A549 treated with AZD9567 at 1 μM for 4 hours (cell line): ENCODE measurements around the gene DIPK1A. TPM values are rescaled to one million over a fixed set of nuclear protein-coding genes. Genes with fewer than 3 reads are reported as not detected.

ENCODE experiments used
- total RNA-seq: library from RNA; stranded (reverse); fragments of 200-300 nt; extraction: Qiagen RNA extraction; gene quantifications from 5 replicates; pipeline ENCODE4 v1.2.3, GENCODE V29; 2022; ENCODE audit not compliant: insufficient read depth

Gene DIPK1A
- 6.8 to 14.0 TPM (median 8.5 TPM) in 5 replicates for total RNA-seq

DNA sequence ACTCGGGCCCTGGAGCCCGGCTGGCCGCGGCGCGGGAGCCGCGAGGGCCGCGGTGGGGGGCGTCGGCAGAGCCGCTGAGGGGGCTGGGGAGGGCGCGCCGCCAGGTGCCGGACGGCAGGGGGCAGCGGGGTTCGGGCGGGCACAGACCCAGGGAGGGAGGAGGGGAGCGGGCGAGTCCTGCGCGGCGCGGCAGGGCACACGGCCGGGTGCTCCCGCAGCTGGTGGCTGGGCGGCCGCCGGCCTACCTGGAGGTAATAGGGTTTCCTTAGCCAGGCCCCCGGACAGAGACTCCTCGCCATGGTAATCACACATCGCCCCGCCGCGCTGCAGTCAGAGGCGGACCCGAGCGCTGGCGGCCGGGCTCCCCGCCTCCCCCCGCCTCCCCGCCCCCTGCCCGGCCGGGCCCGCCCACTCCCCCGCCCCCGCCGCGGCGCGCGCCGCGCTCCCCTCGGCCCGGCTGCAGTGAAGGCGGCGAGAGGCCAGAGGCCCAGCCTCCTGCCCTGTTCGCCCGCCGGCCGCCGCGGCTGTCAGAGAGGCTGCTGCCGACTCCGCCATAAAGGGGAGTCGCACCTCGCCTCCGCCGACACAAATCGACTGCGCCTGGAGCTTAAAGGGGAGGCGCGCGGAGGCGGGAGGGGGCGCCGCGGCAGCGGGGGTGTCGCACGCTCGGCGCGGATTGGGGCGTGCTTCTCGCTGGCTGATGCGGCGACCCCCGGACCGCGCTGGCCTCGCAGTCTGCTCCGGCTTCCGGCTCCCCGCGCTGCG, at the start of gene DIPK1A:
Gene DIPK1A, minus strand, starts transcription at position 332 of the 765 bp plus-strand sequence. Its CDS starts 33 bp downstream, at position 299.

DNA sequence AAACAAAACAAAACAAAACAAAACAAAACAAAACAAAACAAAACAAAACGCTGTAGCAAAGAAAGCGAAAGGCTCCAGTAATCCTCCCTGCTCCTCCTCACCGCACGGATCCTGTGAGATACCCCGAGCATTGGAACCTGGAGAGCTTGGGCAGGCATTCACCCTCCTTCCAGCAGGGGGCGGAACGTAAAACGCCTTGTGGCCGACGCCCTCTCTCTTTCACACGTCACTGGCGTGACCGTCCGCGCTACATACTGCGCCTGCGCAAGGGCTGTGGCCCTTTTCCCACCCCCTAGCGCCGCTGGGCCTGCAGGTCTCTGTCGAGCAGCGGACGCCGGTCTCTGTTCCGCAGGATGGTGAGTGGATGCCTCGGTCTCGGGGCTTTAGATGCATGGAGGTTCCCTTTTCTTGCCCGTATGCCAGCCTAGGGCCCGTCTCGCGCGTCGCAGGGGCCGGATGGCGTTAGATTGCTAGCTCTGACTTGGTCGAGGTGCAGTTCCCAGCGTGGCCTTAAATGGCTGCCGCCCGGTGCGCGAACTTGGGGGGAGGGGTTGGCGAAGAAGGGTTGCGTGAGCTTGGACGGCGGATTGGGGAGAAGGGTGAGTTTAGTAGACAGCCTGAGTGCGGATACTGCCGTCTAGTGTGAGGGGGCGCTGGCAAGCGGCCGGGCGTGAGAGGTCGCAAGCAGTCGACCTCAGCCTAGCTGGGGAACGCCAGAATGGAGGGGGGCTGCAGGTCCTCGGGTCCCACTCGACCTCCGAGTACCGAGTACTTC, 129.3 kb downstream of the DIPK1A start, which contains the start of gene RPL5:
Gene RPL5, plus strand, starts transcription at position 279 of the 775 bp plus-strand sequence. Its CDS starts 75 bp downstream, at position 354.

Other genes starting within 250 kb of the DIPK1A start
- 5.3 to 11.7 TPM (median 6.0 TPM) in 5 replicates for gene EVI5, start 176.4 kb downstream of the DIPK1A start, total RNA-seq
- 1,075 to 1,177 TPM (median 1,166 TPM) in 5 replicates for gene RPL5, start 129.4 kb downstream of the DIPK1A start, total RNA-seq
- gene MTF2, start 117.8 kb upstream of the DIPK1A start, total RNA-seq: 9.7 to 19.2 TPM (median 11.6 TPM) in 5 replicates
- 24.1 to 39.3 TPM (median 35.6 TPM) in 5 replicates for gene TMED5, start 219.0 kb upstream of the DIPK1A start, total RNA-seq
- gene CCDC18, start 219.3 kb upstream of the DIPK1A start, total RNA-seq: 5.4 to 7.8 TPM (median 5.9 TPM) in 5 replicates